HEK293T (cell line): ENCODE data around the gene ANXA2.

Source experiments
- ARNT ChIP-seq: fragments of 450-650 bp; IDR thresholded peaks from 2 replicates; pipeline ENCODE4 v1.6.1; 2017; ENCODE audit warnings: mild to moderate bottlenecking
- BHLHE40 ChIP-seq: fragments of 450-650 bp; IDR thresholded peaks from 2 replicates; pipeline ENCODE4 v1.6.1; 2016; ENCODE audit warnings: mild to moderate bottlenecking, moderate library complexity, borderline replicate concordance
- FOXA1 ChIP-seq: fragments of 450-650 bp; IDR thresholded peaks from 2 replicates; pipeline ENCODE4 v1.6.1; 2016; ENCODE audit warnings: mild to moderate bottlenecking
- FOXK2 ChIP-seq: fragments of 450-650 bp; IDR thresholded peaks from 2 replicates; pipeline ENCODE4 v1.6.1; 2016; ENCODE audit warnings: mild to moderate bottlenecking
- FOXM1 ChIP-seq: fragments of 450-650 bp; IDR thresholded peaks from 2 replicates; pipeline ENCODE4 v1.6.1; 2017; ENCODE audit warnings: mild to moderate bottlenecking, borderline replicate concordance
- L3MBTL2 ChIP-seq: fragments of 450-650 bp; conservative IDR thresholded peaks from 2 replicates; pipeline ENCODE4 v1.6.1; 2016; ENCODE audit warnings: mild to moderate bottlenecking
- NFRKB ChIP-seq: fragments of 450-650 bp; IDR thresholded peaks from 2 replicates; pipeline ENCODE4 v1.6.1; 2016; ENCODE audit warnings: mild to moderate bottlenecking, moderate library complexity
- SP1 ChIP-seq: fragments of 450-650 bp; IDR thresholded peaks from 2 replicates; pipeline ENCODE4 v1.6.1; 2017
- SUZ12 ChIP-seq: fragments of 450-650 bp; IDR thresholded peaks from 2 replicates; pipeline ENCODE4 v1.6.1; 2016; ENCODE audit warnings: mild to moderate bottlenecking
- ZNF384 ChIP-seq: fragments of 450-650 bp; IDR thresholded peaks from 2 replicates; pipeline ENCODE4 v1.6.1; 2016
- TF ChIP-seq, protein P1 (sequence below): fragments of 450-650 bp; IDR thresholded peaks from 2 replicates; pipeline ENCODE4 v1.6.1; 2016

DNA sequence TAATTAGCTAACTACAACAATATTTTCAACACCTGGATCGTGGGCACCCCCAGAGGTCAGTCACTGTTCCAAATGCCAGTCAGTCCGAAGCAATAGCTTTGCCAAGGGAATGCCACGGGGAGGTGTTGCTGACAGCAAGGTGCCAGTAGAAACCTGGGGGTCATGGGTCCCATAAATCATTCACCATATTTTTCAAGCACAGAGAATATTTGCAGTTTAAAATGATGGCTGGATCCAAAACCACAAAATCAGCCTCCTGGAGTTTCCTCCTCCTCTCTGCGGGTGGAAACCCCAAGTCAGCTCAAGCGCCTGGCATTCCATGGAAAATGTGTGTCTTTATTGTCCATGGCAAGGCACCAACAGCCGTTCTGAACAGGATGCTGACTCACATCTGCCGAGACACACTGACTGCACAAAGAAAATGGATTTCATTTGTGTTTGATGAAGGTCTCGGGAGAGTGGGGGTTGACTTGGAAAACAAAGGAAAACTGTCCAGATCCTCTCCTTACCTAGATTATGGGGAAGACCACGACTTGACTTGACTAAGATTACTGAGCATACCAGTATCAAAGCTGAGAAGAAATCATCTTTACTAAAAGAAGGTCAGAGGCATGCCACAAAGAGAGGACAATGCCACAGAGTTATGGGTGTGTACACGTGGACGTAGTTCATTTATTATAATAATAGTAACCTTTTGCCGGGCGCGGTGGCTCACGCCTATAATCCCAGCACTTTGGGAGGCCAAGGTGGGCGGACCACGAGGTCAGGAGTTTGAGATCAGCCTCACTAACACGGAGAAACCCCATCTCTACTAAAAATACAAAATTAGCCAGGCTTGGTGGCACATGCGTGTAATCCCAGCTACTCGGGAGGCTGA is 26.4 kb downstream of the ANXA2 start:
- TF ChIP-seq ZNF384 (no peak), FOXA1 (no peak), BHLHE40 (no peak), FOXM1 (no peak), SUZ12 (no peak), SP1 (no peak), FOXK2 (no peak), NFRKB (no peak), ARNT (no peak), L3MBTL2 (no peak)
- TF ChIP-seq, protein P1, sequence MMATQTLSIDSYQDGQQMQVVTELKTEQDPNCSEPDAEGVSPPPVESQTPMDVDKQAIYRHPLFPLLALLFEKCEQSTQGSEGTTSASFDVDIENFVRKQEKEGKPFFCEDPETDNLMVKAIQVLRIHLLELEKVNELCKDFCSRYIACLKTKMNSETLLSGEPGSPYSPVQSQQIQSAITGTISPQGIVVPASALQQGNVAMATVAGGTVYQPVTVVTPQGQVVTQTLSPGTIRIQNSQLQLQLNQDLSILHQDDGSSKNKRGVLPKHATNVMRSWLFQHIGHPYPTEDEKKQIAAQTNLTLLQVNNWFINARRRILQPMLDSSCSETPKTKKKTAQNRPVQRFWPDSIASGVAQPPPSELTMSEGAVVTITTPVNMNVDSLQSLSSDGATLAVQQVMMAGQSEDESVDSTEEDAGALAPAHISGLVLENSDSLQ = no peak
